NCI-H774 (cell line): ENCODE measurements around the gene CD53.
"Not testable (repeated sequence)": the region's sequence is repeated elsewhere in the genome, so short reads cannot be mapped to it uniquely, and the experiment has no call there.

ENCODE experiments used
- DNase-seq: peaks from one replicate; lab custom pipeline; 2025; lab: John Stamatoyannopoulos, UW

CD53 gene

GRCh38 chr1:110916274-110916668 lies 43.3 kb downstream of the CD53 start:
- DNase-seq = no peak

- DNase-seq = no peak
These were observed 43.8 kb downstream of the CD53 start for GRCh38 chr1:110916669-110917306.

GRCh38 chr1:110918016-110918415 lies 45.1 kb downstream of the CD53 start:
- DNase-seq = no peak

- no peak for DNase-seq
These were observed 49.0 kb downstream of the CD53 start for GRCh38 chr1:110921953-110922352.

DNA sequence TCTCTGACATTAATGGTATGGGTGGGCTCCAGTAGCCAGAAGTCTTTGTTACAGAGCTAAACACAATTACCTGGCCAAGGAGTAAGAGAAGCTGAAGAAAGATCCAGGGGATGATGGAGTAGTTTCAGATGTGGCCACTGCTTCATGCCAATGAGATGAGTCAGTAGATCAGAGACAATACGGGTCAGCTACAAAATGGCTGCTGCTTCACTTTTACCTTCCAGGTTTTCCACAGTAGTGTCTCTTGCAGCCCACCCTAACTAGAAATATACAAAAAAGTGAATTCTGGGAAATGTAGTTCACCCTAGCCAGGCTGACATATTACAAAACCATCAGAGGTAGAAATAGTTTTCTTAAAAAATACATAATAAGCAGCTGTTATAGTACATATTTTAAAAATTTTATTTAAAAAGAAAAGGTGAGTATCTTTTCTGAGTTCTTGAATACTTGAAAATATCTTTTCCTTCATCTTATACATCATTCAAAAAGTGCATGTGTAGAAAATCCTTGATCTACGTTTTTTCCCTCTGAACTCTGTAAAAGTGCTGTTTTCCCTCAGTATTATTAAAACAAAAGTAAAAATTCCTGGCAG lies 54.6 kb downstream of the CD53 start:
- no peak for DNase-seq

DNA sequence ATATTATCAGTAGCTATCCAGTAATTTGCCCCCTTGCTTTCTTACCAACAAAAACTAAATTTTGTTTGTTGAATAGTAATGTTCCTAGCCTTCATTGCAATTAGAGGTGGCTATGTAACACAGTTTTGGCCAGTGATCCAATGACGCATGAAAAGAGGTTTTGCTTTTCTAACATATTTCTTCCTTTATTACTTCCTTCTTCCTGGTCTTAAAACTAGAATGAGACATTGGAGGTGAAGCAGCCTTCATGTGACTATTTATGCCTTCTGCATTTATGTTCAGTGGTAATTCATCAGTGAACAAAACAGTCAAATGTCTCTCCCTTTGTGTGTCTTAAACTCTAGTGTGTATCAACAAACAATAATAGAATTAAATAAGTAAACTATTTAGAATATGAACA lies 55.2 kb downstream of the CD53 start:
- DNase-seq = no peak

GRCh38 chr1:110928904-110929303 lies 56.0 kb downstream of the CD53 start:
- no peak for DNase-seq

DNA sequence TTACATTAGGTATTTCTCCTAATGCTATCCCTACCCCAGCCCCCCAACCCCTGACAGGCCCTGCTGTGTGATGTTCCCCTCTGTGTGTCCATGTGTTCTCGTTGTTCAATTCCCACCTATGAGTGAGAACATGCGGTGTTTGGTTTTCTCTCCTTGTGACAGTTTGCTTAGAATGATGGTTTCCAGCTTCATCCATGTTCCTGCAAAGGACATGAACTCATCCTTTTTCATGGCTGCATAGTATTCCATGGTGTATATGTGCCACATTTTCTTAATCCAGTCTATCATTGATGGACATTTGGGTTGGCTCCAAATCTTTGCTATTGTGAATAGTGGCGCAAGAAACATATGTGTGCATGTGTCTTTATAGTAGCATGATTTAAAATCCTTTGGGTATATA lies 58.1 kb downstream of the CD53 start:
- not testable (repeated sequence) for DNase-seq

DNA sequence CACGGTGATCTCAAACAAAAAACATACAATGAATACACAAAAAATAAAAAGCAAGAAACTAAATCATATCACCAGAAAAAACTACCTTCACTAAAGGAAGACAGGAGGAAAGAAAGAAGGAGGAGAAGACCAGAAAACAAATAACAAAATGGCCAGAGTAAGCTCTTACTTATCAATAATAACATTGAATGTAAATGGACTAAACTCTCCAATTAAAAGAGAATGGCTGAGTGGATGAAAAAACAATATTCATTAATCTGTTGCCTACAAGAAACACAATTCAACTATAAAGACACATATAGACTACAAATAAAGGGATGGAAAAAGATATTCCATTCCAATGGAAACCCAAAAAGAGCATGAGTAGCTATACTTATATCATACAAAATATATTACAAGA lies 63.6 kb downstream of the CD53 start:
- no peak for DNase-seq

DNA sequence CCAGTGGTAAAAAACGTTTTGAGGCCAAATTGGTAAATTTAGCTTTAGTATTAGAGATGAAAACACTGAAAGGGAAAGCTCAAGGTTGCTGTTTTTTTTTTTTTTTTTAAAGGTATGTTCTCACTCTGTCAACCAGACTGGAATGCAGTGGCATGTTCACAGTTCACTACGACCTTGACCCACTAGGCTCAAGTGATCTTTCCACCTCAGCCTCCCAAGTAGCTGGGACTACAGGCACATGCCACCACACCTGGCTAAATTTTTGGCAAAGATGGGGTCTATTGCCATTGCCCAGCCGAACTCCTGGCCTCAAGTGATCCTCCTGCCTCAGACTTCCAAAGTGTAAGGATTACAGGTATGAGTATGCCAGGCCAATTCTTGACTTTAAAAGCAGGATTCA lies 71.9 kb downstream of the CD53 start:
- DNase-seq = no peak

GRCh38 chr1:110945626-110946025 lies 72.7 kb downstream of the CD53 start:
- no peak for DNase-seq

- DNase-seq = no peak
These were observed 75.3 kb downstream of the CD53 start for GRCh38 chr1:110948038-110948810.
